Amniotic epithelial cell (primary cell): ENCODE data around the gene CCDC92B.
"Not testable (repeated sequence)": the region's sequence is repeated elsewhere in the genome, so short reads cannot be mapped to it uniquely, and the experiment has no call there.

Source experiments
- DNase-seq: peaks from one replicate; pipeline ENCODE4 v3.0.0-alpha.2; 2010; ENCODE audit warnings: low read depth

Gene CCDC92B

DNA sequence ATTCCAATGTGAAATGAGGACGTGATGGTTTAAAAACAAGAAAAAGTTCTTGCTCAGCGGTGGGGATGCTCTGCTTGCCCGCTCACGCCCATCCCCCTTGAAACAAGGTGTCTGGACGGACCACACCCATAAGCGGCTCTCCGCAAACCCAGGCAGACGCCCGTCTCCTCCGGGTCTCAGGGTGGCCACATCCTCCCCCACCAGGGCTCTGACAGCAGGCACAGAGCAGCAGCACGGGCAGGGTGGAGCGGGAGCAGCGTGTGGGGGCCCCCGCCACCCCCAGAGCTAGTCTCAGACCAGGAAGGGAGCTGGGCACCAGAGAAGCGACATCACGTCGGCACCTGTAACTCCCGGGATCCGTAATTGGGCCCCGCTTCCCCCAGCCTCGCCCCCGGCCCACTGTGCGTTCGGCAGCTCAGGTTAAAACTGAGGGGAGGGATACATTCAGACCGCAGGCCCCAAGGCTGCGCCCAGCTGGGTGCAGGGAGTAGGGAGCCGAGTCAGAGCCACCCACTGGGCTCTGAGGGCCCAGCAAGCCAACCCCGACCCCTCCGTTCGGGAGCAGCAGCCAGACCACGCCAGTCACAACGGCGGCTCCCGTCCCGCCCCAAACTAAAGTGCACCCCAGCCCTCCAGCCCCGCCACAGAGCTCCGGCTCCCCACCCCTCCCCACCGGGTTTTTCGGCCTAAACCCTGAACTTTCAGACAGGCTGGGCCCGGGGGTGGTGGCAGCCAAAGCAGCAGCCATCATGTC is 59.9 kb downstream of the CCDC92B start:
- no peak for DNase-seq

DNA sequence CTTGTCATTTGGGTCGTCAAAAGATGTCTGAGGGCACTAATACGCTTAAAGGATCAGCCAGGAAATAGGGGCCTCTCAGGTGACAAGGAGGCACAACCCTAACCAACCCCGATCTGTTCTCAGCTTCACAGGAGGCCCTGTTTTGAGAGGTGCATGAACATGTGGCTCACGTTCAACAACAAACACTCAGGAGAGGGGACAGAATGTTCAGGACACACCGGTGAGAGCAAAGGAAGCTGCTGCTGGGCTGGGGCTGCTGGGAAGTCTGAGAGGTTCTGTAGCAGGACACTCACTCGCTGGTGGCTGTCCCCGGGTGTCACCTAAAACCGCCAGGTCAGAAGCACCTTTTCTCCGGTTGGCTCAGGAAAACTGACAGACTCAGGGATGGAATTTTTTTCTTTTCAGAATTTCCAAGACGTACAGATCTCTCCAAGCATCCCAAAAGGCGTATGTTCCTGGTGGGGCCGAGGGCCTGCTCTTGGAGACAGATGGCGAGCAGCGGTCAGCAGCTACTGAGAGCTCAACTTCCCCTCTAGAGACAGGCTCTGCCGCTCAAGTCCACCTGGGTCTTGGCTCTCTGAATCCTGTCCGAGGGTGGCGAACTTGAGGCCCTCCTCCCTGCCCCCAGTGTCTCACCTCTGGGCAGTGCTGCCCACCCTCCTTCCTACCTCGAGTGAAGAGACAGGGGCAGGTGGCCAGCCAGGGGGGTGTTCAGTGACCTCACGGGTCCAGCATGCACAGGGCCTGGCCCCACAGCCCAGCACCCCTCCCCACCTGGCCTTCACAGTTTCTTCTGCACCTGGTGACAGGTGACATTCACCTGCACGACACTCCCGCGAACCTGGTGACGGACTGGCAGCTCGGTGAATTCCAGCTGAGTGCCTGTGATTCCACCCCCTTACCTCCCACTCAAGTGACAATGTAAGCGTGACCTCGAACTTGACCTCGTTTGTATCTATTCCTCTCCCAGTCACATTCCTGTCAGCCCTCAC is 60.8 kb downstream of the CCDC92B start:
- DNase-seq, result no peak

DNA sequence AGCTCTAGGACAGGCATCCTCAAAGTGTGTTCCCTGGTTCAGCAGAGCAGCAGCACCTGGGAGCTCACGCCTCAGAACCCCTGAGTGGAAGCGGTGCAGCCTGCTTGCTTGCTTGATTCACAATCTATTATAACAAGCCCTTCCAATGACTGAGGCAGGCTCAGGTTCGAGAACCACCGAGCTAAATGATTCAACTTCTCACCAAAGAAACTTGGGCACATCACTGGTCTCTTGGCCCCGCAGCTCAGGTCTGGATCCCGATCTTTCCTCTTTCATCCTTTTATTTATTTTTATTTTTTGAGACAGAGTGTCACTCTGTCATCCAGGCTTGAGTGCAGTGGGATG is 62.4 kb downstream of the CCDC92B start:
- no peak for DNase-seq

GRCh38 chr17:2685696-2686095 is 63.8 kb downstream of the CCDC92B start:
- no peak for DNase-seq

DNA sequence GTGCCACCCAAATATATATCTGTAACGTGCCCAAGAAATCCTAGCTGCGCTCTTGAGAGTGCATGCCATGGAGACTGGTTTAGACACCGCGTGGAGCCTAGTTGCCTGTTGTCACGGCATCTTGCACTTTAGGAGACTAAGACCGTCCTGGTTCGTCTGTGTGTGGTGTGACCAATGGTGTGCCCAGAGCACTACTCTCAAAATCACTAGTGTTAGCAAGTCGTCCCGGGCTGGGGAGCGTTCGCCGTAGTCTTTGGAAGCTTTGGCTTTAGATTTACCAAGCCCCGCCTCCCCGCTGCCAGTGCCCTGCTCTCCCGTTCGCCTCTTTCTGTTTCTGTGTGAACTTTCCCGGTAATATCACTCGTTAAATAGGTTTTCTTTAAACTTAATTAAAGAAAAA is 64.9 kb downstream of the CCDC92B start:
- DNase-seq, result no peak

GRCh38 chr17:2683912-2684311 is 65.5 kb downstream of the CCDC92B start:
- DNase-seq, result no peak

DNA sequence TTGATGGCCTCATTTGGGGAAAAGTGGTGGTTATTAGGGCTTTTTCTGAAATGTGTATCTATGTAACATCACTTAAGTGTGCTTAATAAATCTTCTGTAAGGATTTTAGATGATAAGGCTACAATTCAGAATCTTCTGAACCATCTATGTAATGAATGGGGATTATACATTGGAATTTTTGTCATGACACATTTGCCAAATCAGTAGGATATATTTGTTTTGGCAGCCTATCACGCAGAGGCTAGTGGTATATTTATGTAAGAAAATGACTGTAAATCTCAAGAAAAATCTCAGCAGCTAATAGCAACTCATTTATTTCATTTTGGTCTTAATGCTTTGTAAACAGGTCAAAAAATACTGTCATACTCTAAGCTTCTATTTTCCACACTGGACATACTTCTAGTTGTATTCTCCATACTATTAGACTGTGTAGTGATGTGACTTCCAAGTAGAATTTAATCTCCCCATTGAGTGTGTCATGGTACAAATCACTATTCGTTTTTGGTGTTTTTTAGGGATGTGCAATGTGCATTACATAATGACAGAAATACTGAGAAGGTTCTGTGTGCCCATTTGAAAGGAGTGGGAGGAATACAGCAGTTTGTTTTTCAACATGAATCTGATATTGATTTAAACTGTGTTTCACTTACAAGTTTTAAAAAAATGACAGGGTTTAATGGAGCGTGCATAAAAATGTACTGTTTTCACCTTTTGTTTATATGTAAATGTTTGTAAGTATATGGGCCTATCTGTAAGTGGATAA is 67.1 kb downstream of the CCDC92B start:
- no peak for DNase-seq

DNA sequence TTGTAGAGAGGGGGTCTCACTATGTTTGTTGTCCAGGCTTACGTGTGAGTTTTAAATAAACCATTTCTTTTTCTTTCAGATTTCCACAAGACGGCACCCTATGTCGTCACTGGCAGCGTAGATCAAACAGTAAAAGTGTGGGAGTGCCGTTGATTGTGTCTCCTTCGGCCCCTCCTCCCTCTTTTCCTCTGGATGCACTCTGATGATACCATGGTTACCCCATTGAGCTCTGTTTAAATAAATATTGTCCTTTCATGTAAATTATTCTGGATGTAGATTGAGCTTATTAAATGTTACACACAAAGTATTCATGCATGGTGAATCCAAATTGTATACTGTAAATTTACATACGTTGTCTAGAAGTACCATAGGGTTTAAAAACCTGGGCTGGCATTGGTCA is 67.8 kb downstream of the CCDC92B start:
- DNase-seq, result no peak

GRCh38 chr17:2680961-2681360 is 68.5 kb downstream of the CCDC92B start:
- no peak for DNase-seq

DNA sequence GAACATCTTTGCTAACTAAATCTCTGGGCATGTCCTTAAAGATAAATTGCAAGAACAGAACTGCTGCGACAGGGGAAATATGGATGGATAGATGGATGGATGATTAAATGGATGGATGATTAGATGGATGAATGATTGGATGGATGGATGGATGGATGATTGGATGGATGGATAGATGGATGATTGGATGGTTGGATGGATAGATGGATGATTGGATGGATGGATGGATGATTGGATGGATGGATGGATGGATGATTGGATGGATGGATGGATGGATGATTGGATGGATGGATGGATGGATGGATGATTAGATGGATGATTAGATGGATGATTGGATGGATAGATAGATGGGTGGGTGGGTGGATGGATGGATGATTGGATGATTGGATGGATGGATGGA is 70.2 kb downstream of the CCDC92B start:
- DNase-seq, result not testable (repeated sequence)
